ENCODE data around the gene SPDYE3. TPM values are rescaled to one million over a fixed set of nuclear protein-coding genes. Genes with fewer than 3 reads are reported as not detected.
"Not testable (repeated sequence)": the region's sequence is repeated elsewhere in the genome, so short reads cannot be mapped to it uniquely, and the experiment has no call there.

Gene SPDYE3
- total RNA-seq, 1 donor from 2014 or later = not detected

GRCh38 chr7:100363098-100363497, 55.6 kb downstream of the SPDYE3 start:
- intact Hi-C loops (cut with micrococcal nuclease) = no loop called here
- peaks cover 74% of the 10 kb centered on the region for H3K36me3 ChIP-seq
- no peak for TF ChIP-seq CTCF (IDR thresholded peaks at IDR 0.05; ENCODE audit: borderline replicate concordance)

GRCh38 chr7:100363797-100364196, 56.3 kb downstream of the SPDYE3 start:
- H3K9me3 ChIP-seq (replicated peaks); H3K27me3 ChIP-seq (ENCODE audit: low read depth); H3K27ac ChIP-seq (replicated peaks); H3K4me1 ChIP-seq; H3K4me3 ChIP-seq; intact Hi-C loops (cut with micrococcal nuclease); DNase-seq: not testable (repeated sequence)
- H3K36me3 ChIP-seq = peaks cover 69% of the 10 kb centered on the region

More at GRCh38 chr7:100363098-100363497, 55.6 kb downstream of the SPDYE3 start:
- no peaks in the 10 kb centered on the region for H3K4me1 ChIP-seq
- H3K9me3 ChIP-seq (replicated peaks) = no peaks in the 10 kb centered on the region
- no peaks in the 10 kb centered on the region for H3K27me3 ChIP-seq (ENCODE audit: low read depth)
- H3K4me3 ChIP-seq = no peak overlapping the region
- H3K27ac ChIP-seq (replicated peaks) = no peak overlapping the region
- DNase-seq = no peak

- Histone ChIP-seq H3K27me3 (ENCODE audit: low read depth) (no peaks in the 10 kb centered on the region), H3K4me1 (no peaks in the 10 kb centered on the region), H3K36me3 (peaks cover 67% of the 10 kb centered on the region), H3K9me3 (replicated peaks) (no peaks in the 10 kb centered on the region), H3K27ac (replicated peaks) (no peak overlapping the region), H3K4me3 (no peak overlapping the region)
- intact Hi-C loops (cut with micrococcal nuclease) = no loop called here
- DNase-seq = no peak
- no peak for TF ChIP-seq CTCF (IDR thresholded peaks at IDR 0.05; ENCODE audit: borderline replicate concordance)
These were observed 57.0 kb downstream of the SPDYE3 start for GRCh38 chr7:100364480-100364879.

- peaks cover 53% of the 10 kb centered on the region for H3K36me3 ChIP-seq
- H3K9me3 ChIP-seq (replicated peaks); intact Hi-C loops (cut with micrococcal nuclease); H3K27me3 ChIP-seq (ENCODE audit: low read depth); H3K4me3 ChIP-seq; DNase-seq; H3K4me1 ChIP-seq; H3K27ac ChIP-seq (replicated peaks): not testable (repeated sequence)
These were observed 58.5 kb downstream of the SPDYE3 start for GRCh38 chr7:100365998-100366367.

- no peaks in the 10 kb centered on the region for H3K27me3 ChIP-seq (ENCODE audit: low read depth)
- H3K4me1 ChIP-seq = no peaks in the 10 kb centered on the region
- intact Hi-C loops (cut with micrococcal nuclease) = no loop called here
- no peak overlapping the region for H3K4me3 ChIP-seq
- H3K36me3 ChIP-seq = peaks cover 46% of the 10 kb centered on the region
- no peak for TF ChIP-seq CTCF (IDR thresholded peaks at IDR 0.05; ENCODE audit: borderline replicate concordance)
- no peak overlapping the region for H3K27ac ChIP-seq (replicated peaks)
- H3K9me3 ChIP-seq (replicated peaks) = no peaks in the 10 kb centered on the region
- no peak for DNase-seq
These were observed 59.1 kb downstream of the SPDYE3 start for GRCh38 chr7:100366411-100367250.

- no peak for TF ChIP-seq CTCF (IDR thresholded peaks at IDR 0.05; ENCODE audit: borderline replicate concordance)
- intact Hi-C loops (cut with micrococcal nuclease) = no loop called here
- Histone ChIP-seq H3K4me1 (peaks cover 6% of the 10 kb centered on the region), H3K9me3 (replicated peaks) (no peaks in the 10 kb centered on the region), H3K36me3 (peaks cover 40% of the 10 kb centered on the region), H3K27ac (replicated peaks) (no peak overlapping the region), H3K27me3 (ENCODE audit: low read depth) (no peaks in the 10 kb centered on the region), H3K4me3 (no peak overlapping the region)
- DNase-seq = no peak
These were observed 59.7 kb downstream of the SPDYE3 start for GRCh38 chr7:100367251-100367620.
